Measurements from ENCODE around the gene DOK4.
"Not testable (repeated sequence)": the region's sequence is repeated elsewhere in the genome, so short reads cannot be mapped to it uniquely, and the experiment has no call there.

Gene DOK4

DNA sequence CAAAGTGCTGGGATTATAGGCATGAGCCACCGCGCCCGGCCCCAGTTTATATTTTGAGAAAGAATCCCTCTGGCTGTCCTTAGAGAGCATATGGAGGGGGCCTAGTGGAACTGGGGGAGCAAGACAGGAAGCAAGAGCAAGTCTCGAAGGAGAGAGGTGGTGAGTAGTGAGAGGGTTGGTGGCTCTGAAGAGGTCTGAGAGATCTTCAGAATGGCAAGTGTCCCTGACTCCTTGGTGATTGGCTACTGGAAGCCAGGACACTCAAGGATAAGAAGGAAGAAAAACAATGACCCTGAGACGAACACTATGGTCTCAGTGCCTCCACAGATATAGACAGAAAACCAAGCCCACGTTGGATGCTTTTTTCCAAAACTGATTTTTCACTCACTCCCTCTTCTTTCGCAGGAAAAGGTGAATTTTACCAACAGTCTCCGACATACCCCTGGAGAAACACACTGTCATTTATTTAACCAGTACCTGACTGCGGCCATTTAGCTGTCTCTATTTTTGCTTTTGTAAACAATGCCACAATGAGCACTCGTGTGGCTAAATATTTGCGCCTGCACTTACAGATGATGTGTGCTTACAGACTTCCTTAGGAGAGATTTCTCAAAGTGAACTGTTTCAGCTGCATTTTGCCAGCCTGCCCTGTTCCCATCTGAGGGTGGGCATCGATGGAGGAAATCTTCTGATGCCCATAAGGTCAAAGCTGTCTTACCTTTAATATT lies 15.9 kb upstream of the DOK4 start:
- DNase-seq = no peak

DNA sequence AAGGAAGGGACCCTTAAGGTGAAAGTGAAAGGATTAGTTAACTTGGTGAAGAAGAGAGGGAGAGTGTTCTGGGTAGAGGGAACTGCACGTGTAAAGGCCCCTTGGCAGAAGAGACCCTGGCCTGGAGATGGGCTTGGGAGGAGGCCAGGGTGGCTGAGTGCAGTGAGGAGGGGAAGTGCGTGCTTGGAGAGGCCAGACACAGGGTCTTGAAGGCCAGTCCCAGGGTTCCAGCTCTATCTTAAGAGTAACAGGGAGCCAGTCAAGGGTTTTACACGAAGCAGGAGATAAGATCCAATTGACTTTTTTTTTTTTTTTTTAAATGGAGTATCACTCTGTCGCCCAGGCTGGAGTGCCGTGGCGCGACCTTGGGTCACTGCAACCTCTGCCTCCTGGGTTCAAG lies 15.2 kb upstream of the DOK4 start:
- DNase-seq = no peak

DNA sequence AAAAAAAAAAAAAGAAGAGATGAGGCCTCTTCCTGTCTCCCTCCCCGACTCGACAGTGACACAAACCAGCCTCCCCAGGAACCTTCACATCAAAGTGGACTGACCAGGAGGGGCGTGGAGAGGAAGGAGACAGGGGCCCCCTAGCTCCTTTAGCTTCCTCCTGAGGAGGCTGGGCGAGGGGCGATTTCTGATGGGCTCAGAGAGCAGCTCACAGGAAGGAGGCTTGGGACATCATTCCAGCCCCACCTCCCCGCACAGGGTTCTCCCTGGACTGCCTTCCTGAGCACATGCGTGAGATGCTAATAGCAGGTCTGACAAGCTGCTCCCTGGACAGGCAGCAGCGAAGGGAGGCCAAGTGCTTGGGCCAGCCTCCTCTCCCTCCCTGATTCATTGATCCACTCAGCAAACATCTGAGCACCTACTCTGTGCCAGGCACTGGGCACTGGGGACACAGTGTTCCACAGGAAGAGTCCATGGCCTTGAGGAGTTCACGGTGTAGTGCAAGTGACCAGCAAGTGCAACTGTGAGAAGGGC lies 14.4 kb upstream of the DOK4 start:
- no peak for DNase-seq

DNA sequence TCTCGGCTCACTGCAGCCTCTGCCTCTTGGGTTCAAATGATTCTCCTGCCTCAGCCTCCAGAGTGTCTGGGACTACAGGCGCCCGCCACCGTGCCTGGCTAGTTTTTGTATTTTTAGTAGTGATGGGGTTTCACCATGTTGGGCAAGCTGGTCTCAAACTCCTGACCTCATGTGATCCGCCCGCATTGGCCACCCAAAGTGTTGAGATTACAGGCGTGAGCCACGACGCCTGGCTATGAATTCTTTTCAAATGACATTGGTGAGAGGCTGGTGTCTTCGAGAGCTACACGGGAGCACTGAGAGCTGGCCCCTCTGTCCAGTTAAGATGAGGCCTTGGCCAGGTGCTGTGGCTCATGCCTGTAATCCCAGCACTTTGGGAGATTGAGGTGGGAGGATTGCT lies 13.6 kb upstream of the DOK4 start:
- DNase-seq = not testable (repeated sequence)

DNA sequence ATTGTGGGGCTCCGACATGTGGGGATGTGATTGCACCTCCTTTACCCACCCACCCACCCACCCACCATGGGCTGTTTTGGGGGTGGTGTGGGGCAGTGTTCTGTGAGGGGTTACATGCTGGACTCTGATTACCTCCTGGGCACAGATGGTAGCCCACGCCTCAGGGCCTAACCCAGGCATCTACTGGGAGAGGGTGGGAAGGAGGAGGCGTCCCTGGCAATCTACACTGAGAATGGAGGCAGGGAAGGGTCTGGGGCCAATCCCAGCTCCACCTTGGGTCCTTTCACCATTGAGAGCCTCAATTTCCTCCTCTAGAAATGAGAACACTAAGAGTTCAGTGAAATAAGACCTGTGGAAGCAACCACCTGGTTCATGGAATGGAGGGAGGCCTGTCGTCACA lies 11.7 kb upstream of the DOK4 start:
- DNase-seq = no peak

DNA sequence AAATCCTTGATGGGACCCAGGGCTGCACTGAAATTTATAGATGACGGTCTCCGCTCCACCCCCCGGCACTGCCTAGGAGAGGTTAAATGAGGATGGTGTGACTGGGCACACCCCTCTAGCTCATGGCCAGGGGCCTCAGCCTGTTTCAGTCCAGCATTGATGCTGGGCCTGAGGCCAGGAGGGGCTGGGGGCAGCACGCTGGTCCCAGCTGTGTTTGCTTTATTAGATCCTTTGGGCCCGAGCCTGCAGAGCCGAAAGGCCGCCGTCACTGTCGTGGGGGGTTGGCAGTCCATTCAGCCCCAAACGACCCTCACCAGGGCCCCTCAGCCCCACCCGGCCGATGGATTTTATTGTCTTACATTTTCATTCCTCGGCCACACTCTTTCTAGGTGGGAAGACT lies 10.8 kb upstream of the DOK4 start:
- DNase-seq = no peak

DNA sequence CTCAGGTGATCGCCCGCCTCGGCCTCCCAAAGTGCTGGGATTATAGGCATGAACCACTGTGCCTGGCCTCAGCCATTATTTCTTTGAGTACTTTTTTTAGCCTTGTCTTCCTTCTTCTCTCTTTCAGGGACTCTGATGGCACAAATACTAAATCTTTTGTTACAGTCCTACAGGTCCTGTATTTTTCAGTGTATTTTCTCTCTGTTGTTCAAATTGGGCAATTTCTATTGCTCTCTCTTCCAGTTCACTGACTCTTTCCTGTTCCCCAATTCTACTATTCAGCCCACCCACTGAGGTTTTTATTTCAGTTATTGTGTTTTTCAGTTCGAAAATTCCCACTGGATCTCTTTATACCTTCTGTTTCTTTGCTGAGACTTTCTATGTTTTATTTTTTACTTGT lies 7.5 kb upstream of the DOK4 start:
- no peak for DNase-seq

DNA sequence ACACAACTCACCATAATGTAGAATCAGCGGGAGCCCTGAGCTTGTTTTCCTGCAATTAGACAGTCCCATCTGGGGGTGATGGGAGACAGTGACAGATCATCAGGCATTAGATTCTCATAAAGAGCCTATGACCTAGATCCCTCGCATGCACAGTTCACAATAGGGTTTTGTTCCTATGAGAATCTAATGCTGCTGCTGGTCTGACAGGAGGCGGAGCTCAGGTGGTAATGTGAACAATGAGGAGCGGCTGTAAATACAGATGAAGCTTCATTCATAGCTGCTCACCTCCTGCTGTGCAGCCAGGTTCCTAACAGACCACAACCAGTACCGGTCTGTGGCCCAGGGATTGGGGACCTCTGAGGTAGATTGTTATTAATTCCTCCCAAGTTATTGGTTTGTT lies 2.9 kb upstream of the DOK4 start:
- no peak for DNase-seq

DNA sequence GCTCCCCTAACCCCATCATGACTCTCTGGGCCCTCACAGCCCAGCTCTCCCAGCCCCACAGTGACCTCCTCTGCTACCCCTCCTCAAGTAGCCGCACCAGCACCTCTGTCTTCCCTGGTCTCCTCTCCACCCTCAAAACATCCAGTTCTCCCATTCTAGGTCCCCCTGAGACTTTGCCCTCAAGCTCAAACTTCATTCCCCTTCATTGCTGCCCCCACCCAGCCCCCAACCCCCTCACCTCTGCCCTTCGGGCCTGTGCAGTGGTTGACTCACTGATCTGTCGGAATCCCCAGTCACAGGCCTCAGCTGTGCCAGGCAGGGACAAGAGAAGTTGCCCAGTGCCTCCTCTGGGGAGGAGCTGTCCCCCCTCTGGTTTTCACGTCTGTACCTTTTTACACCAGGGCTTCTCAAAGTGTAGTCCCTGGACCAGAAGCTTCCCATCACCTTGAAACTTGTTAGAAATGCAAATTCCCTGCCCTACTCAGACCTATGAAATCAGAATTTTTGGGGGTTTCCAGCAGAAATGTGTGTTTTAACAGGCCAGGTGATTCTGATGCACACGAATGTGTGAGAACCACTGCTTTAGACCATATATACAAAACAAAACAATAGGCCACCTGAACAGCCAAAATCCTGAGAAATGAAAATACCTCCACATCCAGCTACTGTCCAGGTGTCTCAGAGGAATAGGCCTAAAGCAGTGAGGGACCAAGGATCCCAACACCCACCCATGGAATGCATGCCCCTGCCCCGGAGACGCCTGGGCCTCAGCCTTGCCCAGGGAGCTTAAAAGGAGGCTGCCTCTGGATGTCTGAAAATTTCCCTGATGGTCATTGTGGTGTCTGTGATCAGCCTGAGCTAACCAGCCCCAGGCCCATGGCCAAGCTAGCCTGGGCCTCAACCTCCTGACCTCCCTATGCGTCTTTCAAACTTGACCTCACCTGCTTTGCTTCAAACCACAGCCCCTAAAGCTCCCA lies 853 bp upstream of the DOK4 start:
- no peak for DNase-seq

DNA sequence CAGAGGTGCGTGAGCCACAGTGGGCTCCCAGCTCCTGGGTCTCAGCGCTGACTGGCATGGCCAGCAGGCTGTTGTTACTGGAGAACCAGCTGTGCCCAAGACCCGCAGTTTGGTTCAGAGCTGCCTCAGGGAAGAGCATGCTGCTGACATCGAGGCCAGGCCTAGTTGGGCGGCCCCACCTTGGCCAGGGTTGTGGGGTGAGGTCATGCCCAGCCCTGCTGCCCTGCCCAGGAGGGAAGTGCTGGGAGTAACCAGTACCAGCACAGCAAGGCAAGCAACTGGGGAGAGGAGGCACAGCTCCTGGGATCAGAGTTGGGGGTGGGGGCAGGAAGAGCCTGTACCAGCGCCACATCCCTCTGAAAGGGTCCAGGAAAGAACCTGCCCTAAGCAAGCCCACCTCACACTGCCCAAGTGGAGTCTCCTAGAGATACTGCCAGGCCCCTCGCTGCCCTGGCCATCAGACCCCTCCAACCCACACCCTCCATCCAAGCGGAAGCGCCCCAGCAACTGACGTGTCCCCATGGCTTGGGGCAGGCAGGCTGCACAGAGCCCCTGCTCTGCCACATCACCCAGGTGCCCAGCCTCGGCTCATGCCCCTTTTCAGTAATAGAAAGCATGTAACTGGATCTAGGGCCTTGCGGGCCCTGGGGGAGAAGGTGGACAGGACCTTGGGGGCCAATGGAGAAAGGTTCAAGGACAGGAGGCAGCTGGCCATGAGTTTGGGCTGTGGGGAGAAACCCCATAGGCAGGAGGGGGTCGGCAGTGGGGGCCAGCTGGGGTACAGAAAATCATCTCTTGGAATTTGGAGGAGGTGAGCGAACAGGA lies 990 bp downstream of the DOK4 start:
- no peak for DNase-seq

DNA sequence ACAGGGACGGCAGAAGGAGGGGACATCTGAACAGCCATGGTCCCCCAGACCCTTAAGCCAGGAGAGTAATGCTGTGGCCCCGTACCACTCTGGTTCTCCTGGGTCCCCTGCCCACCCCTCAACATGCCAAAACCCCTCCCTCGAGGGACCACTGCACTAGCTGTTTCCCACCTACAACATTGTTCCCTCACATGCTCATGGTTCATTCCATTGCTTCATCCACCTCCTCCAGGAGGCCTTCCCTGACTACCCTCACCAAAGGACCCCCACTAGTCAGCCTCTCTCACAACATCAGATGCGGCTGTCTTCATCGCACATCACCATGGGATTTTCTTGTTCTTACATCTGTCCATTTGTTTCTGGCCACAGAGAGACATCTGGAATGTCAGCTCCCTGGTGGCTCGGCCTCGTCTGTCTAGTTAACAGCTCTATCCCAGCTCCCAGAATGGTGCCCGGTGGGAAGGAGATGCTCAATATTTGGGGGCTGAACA lies 1.7 kb downstream of the DOK4 start:
- DNase-seq = no peak

DNA sequence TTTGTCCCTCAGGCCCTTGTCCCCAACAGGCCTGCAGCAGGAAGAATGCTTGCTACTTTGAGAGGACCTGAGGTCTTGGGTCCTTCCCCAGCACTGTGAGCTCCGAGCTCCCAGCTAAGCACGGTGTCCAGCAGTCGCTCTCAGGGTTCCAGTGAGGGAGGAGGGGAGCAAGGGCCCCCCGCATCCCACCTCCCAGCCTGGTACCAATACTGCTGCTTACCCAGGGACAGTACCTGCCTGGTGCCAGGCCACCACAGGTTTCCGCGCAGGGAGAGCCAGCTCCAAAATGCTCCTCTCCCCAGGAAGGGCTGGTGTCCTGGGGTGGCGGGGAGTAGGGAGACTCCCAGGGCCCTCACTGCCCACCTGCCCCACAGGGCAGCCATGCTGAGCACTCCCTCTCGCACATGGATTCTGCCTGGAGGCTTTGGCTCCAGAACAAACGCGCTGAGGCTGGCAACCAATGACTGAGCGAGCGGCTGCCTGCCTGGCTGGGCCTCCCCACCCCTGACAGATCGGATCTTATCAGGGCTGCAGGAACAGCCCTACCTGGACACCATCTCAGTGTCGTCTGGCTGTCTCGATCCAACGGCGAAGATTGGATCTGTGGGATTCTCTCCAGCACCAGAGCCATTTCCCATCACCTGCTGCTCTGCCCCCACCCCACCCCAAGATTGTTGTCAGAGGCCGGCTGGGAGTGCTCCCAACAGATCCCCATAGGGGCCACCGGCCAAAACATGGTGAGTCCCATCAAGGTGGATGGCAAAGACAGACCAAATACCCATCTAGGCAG lies 2.4 kb downstream of the DOK4 start:
- no peak for DNase-seq

DNA sequence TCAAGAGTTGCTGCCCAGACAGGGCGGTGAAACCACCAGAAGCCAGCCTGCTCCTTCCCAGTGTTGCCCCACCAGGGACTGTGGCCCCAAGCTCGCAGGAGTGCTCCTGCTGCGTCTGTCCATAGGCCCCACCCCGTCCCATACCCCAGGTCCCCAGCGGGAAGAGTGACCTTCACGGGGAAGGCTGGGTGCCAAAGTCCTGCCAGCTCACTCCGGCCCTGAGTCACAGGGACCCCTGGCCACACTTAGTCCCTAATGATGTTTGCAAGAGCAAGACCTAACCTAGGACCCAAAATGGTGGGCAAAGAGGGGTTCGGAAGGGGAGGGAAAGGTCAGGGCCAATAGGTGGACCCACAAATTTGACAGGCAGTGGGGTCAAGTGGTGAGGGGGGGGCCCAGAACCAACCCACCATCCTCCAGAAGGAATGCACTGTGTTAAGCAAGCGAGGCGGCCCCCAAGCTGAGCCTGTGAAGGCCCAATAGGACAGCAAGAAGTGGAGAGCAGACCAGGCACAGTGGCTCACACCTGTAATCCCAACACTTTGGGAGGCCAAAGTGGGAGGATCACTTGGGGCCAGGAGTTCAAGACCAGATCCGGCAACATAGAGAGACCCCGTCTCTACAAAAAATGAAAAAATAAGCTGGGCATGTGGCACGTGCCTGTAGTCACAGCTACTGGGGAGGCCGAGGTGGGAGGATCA lies 3.3 kb downstream of the DOK4 start:
- DNase-seq = no peak

DNA sequence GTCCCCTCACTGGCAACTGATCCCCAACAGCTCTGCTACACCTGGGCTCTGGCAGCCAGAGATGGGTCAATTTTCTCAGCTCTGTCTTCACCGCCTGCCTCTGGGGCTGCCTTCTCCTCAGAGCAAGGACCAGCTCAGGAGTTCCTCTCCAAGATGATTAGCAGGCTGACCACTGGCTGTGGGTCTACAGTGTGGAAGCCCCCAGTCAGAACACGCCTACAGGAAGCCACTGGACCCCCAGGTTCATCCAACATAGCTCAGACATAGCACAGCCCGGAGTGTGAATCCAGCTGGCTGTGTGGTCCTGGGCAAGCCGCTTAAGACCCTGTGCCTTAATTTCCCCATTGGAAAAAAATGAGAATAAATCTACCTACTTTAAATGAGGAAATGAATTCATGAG lies 4.9 kb downstream of the DOK4 start:
- no peak for DNase-seq

DNA sequence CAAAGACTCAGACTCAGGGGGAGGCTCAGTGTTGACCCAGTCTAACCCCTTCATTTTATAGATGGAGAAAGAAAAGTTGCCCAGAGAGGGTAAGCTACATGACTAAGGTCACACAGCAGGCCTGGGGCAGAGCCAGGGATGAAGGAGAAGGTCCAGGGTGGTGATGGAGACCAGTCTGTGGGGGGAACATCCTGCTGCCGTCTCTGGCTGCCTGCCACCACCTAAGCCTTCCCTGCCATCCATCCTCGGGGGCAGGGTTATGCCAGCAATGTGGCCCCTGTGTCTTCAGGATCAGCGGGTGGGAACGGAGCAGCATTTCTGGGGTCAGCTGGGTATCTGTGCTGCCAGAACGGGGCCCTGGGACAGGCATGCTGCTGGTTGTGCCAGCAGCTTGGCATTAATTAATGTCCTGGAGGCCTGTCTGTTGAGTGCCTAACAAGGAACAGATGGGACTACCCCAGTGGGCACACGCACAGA lies 5.5 kb downstream of the DOK4 start:
- DNase-seq = no peak

DNA sequence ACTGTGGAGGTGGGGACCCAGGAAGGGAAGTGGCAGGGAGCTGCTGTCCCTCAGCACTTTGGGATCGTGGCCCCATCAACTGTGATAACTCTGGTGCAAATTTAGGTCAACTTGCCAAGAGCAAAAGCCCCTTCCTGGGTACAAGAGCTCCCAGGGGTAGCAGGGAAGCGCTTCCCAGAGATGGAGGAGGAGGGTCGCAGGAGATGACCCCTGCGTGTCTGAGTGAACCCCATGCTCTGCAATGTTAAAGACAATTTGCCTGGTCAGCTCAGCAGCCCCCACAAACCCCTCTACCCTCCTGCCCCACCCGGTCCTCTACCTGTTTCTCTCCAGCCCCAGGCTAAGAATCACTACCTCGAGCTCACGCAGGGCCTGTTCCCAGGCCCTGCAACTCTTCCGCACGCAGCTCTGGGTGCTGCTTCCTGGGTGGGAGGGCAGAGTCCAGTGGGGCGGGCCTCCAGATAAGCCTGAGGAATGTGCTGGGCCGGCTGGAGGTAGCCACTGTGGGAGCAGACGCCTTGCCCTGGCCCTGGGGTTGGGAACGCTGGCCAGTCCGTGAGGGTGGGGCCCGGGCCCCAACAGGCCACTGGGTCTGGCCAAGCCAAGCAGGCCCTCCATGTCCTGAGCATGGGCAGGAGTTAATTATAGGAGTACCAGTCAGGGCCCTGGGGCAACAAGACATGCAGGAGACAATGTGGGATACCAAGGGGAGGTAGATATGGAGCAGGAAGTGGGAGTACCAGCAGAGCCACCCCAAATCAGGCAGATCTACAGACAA lies 6.1 kb downstream of the DOK4 start:
- no peak for DNase-seq

DNA sequence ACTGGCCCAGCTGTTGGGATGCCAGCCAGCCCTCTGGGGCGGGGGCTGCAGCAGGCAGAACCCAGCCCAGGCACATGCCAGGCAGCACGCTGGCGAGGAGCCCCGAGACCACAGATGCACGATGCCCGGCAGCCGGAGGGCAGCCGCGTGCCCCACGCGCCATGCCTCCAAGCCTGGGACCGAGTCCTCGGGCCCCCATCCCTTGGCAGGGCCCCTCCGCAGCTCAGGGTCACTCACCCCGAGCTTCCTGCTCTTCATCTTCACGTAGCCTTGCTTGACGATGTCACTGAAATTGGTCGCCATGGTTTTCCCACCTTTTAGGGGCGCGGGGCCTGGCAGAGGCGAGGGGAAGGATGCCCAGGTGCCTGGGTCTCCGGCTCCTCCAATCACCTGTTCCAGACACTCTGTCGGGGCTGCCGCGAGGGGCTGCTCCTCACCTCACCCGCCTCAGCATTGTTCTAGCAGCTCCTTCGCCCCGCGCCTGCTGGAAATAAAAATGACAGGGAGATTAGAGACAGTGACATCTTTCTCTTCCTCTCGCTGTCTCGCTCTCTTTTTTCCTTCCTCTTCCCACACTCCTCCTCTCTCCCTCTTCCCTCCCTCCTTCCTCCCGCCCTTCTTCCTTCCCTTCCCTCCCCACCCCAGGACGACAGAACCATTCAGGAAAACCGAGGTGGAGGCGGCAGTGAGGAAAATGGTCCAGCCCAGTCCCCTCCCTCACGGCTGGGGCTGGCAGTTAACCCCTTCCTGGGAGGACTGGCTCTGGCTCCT lies 6.9 kb downstream of the DOK4 start:
- no peak for DNase-seq

DNA sequence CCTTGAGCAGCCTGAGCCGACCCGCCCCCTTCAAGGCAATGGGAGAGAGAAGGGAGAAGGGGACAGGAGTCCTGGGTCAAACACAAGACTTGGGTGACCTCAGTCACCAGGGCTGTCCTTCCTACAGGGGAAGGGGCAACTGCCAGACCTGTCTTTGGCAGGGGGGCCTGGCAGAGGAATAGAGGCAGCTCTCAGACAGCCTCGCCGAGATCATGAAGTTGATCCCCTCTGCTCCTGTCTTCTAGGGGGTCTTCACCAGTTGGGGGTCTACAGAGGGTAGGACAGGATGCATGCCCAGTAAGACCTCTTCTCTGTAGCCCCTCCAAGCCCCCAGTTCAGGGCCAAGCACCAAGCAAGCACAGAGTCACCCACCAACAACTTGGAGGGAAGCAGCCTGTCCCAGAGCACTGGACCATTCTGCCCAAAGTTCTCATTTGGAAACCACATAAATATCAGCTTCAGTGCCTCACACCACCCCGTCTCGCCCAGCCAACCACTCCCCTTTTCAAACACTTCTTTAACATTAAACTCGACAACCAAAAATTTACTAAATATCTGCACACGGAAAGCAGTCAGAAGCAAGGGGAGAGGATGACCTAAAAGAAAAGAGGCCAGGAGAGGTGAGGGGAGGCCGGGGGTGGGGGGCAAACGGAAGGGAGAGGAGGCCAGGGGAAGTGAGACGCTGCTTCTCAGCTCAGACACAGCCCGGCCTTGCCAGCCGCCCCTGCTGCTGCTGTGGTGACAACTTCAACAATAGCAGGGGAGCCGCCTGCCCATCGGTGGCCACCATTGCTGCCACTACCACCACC lies 7.7 kb downstream of the DOK4 start:
- no peak for DNase-seq

Measured in right kidney (tissue), 1 donor.